B cell (primary cell): ENCODE data around the gene ZNF784. TPM values are rescaled to one million over a fixed set of nuclear protein-coding genes. Genes with fewer than 3 reads are reported as not detected.
A peak's percentile ranks its signal among the peaks of the same experiment; 100 is the strongest.

Source experiments
- ATAC-seq: fragments of 200-7000 bp; cut with Tn5 transposase; one replicate; pipeline ENCODE4 v1.10.0; 2021; ENCODE audit warnings: low read depth, mild to moderate bottlenecking, moderate number of reproducible peaks, moderate library complexity
- CTCF ChIA-PET: fragments of 350-600 bp; sonication (Branson Sonifier 250); formaldehyde crosslinking; loops from one replicate; lab custom pipeline; 2021; ENCODE audit warnings: antibody characterized with exemption, inconsistent platforms; lab: Charles Lee
- POLR2A ChIA-PET: fragments of 350-600 bp; sonication (Branson Sonifier 250); formaldehyde crosslinking; loops from one replicate; lab custom pipeline; 2021; ENCODE audit warnings: antibody characterized with exemption; lab: Charles Lee
- DNase-seq: peaks from one replicate; pipeline ENCODE4 v3.0.0; 2013
- H2AFZ ChIP-seq: 2 replicates; pipeline ENCODE4 v1.6.1; 2012; ENCODE audit warnings: mild to moderate bottlenecking, low read depth, low read length; ENCODE audit not compliant: insufficient read depth, poor library complexity, severe bottlenecking
- H3K27ac ChIP-seq, 2 donors: 1 replicate in 1 of 2; 2 replicates in 1 of 2; pipeline ENCODE4 v1.5.1; 2012 to 2013; ENCODE audit warnings: low read length in 2 of 2, mild to moderate bottlenecking in 2 of 2, moderate library complexity in 1 of 2
- H3K27me3 ChIP-seq, 4 experiments: fragments of 200-600 bp in 1 of 4; sonication (generic) in 1 of 4; replicated peaks in 1 of 4; 1 replicate in 2 of 4; 2 replicates in 2 of 4; pipeline versions ENCODE4 v1.6.1 to v1.7.0; 2013 to 2016; ENCODE audit warnings: low read length in 3 of 4, mild to moderate bottlenecking in 2 of 4, mixed read lengths in 1 of 4, moderate library complexity in 1 of 4; ENCODE audit not compliant: insufficient read depth in 4 of 4, control insufficient read depth in 3 of 4; ENCODE audit errors: control extremely low read depth in 1 of 4
- H3K36me3 ChIP-seq, 2 experiments: replicated peaks in 1 of 2; 1 replicate in 1 of 2; 2 replicates in 1 of 2; pipeline versions ENCODE4 v1.6.1 to v1.7.1; 2013; ENCODE audit warnings: low read length in 1 of 2; ENCODE audit not compliant: insufficient read depth in 2 of 2, control insufficient read depth in 1 of 2; ENCODE audit errors: control extremely low read depth in 1 of 2, extremely low read depth in 1 of 2
- H3K4me1 ChIP-seq, 2 donors: fragments of 200-600 bp in 1 of 2; sonication (generic) in 1 of 2; 1 replicate in 1 of 2; 2 replicates in 1 of 2; pipeline versions ENCODE4 v1.5.1 to v1.6.1; 2013 to 2017; ENCODE audit warnings: low read length in 2 of 2; ENCODE audit not compliant: control insufficient read depth in 2 of 2, insufficient read depth in 2 of 2
- H3K4me2 ChIP-seq: replicated peaks from 2 replicates; pipeline ENCODE3; 2012; ENCODE audit warnings: mild to moderate bottlenecking, low read depth, low read length; ENCODE audit not compliant: poor library complexity, severe bottlenecking
- H3K4me3 ChIP-seq, 5 experiments: fragments of 200-600 bp in 1 of 5; sonication (generic) in 1 of 5; 1 replicate in 3 of 5; 2 replicates in 2 of 5; pipeline versions ENCODE4 v1.5.1 to v1.7.0; 2011 to 2016; ENCODE audit warnings: low read length in 4 of 5, mild to moderate bottlenecking in 4 of 5, low read depth in 2 of 5, control low read depth in 1 of 5, moderate library complexity in 1 of 5; ENCODE audit not compliant: insufficient read depth in 1 of 5; ENCODE audit errors: control extremely low read depth in 1 of 5, extremely low read depth in 1 of 5
- H3K79me2 ChIP-seq: fragments of 200-600 bp; sonication (generic); one replicate; pipeline ENCODE4 v1.6.0; 2016; ENCODE audit warnings: low read length; ENCODE audit not compliant: control insufficient read depth, insufficient read depth
- H3K9ac ChIP-seq: fragments of 200-600 bp; sonication (generic); 2 replicates; pipeline ENCODE4 v1.6.1; 2017; ENCODE audit warnings: mild to moderate bottlenecking, low read length, moderate library complexity
- H3K9me3 ChIP-seq, 3 donors: one replicate each; pipeline versions ENCODE4 v1.6.1 to v1.7.1; 2013; ENCODE audit warnings: low read length in 2 of 3; ENCODE audit not compliant: control insufficient read depth in 2 of 3, insufficient read depth in 1 of 3; ENCODE audit errors: control extremely low read depth in 1 of 3
- H4K20me1 ChIP-seq: 2 replicates; pipeline ENCODE4 v1.6.0; 2012; ENCODE audit warnings: mild to moderate bottlenecking, low read length; ENCODE audit not compliant: insufficient read depth, control insufficient read depth, poor library complexity, severe bottlenecking
- H3K27ac Mint-ChIP-seq: one replicate; pipeline ENCODE4 v1.8.0; 2021; ENCODE audit warnings: mixed read lengths
- H3K27me3 Mint-ChIP-seq: one replicate; pipeline ENCODE4 v1.8.0; 2021; ENCODE audit warnings: mixed read lengths
- H3K4me1 Mint-ChIP-seq: one replicate; pipeline ENCODE4 v1.8.0; 2021; ENCODE audit warnings: mixed read lengths
- H3K4me3 Mint-ChIP-seq: one replicate; pipeline ENCODE4 v1.8.0; 2021; ENCODE audit warnings: mixed read lengths
- H3K9me3 Mint-ChIP-seq: one replicate; pipeline ENCODE4 v1.8.0; 2022; ENCODE audit warnings: mixed read lengths; ENCODE audit not compliant: insufficient read depth
- CTCF ChIP-seq: fragments of 200-600 bp; IDR thresholded peaks from one replicate; pipeline ENCODE4 v1.8.0; 2022; ENCODE audit warnings: antibody characterized with exemption, mild to moderate bottlenecking
- EZH2 ChIP-seq: IDR thresholded peaks from 2 replicates; pipeline ENCODE4 v1.6.1; 2012; ENCODE audit warnings: borderline replicate concordance, low read depth, mild to moderate bottlenecking, moderate library complexity, low read length; ENCODE audit not compliant: insufficient read depth, poor library complexity, severe bottlenecking
- WGBS: methylation state at CpG from one replicate; pipeline ENCODE4 v1.1.5; 2013; ENCODE audit warnings: missing lambda C conversion rate; ENCODE audit not compliant: insufficient coverage; 5-methylcytosine and 5-hydroxymethylcytosine counted together
- intact Hi-C: fragments of 100-400 bp; cut with micrococcal nuclease; formaldehyde crosslinking; loops from one replicate; pipeline ENCODE4 v1.10.0; 2022
- polyA plus RNA-seq: library from polyadenylated mRNA; depleted of rRNA; stranded (reverse); fragments of >200 nt; gene quantifications from 2 replicates; pipeline ENCODE4 v1.2.3, GENCODE V29; 2012
- total RNA-seq, 2 donors: library from RNA; stranded (reverse); fragments of 120-200 nt in 1 of 2; gene quantifications; 1 replicate in 1 of 2; 2 replicates in 1 of 2; pipeline versions ENCODE4 v1.2.3 to v1.2.4, GENCODE V29; 2013 to 2022

The ZNF784 gene
- total and polyA plus RNA-seq, 2 donors (not counting 1 experiment from before 2014, with no cell fraction given): 9.2 to 9.7 TPM

GRCh38 chr19:55669418-55670279, 45.3 kb upstream of the ZNF784 start:
- no peak overlapping the region for H3K27ac ChIP-seq
- H3K4me1 Mint-ChIP-seq: peaks cover 29% of the 10 kb centered on the region
- no peak for DNase-seq
- intact Hi-C loops: no loop called here
- H3K4me3 ChIP-seq: no peak overlapping the region
- TF ChIP-seq CTCF: no peak
- TF ChIP-seq EZH2: no peak
- H3K27me3 Mint-ChIP-seq: no peaks in the 10 kb centered on the region
- CTCF ChIA-PET: no interaction called here
- no peaks in the 10 kb centered on the region for H3K9me3 Mint-ChIP-seq
- POLR2A ChIA-PET: no interaction called here
- peaks cover 89% of the 10 kb centered on the region for H4K20me1 ChIP-seq
- H3K79me2 ChIP-seq: peaks cover 75% of the 10 kb centered on the region
- H3K27me3 ChIP-seq: no peaks in the 10 kb centered on the region
- no peak overlapping the region for H3K4me3 Mint-ChIP-seq
- no peak overlapping the region for H3K4me2 ChIP-seq
- H3K4me1 ChIP-seq: peaks cover 0 to 12% of the 10 kb centered on the region in 2 donors
- H3K36me3 ChIP-seq: peaks cover 0 to 76% of the 10 kb centered on the region in 2 experiments
- no peak for ATAC-seq
- no peaks in the 10 kb centered on the region for H3K9me3 ChIP-seq
- no peak overlapping the region for H3K9ac ChIP-seq
- H2AFZ ChIP-seq: no peak overlapping the region
- WGBS: 89% methylated on average over 33 of the region's 43 CpGs
- H3K27ac Mint-ChIP-seq: peak overlapping the region; percentile 26
